Measurements from ENCODE around the gene PNPLA3. TPM values are rescaled to one million over a fixed set of nuclear protein-coding genes. Genes with fewer than 3 reads are reported as not detected.

PNPLA3 gene
- 0.49 and 1.7 TPM in 2 replicates for total RNA-seq

DNA sequence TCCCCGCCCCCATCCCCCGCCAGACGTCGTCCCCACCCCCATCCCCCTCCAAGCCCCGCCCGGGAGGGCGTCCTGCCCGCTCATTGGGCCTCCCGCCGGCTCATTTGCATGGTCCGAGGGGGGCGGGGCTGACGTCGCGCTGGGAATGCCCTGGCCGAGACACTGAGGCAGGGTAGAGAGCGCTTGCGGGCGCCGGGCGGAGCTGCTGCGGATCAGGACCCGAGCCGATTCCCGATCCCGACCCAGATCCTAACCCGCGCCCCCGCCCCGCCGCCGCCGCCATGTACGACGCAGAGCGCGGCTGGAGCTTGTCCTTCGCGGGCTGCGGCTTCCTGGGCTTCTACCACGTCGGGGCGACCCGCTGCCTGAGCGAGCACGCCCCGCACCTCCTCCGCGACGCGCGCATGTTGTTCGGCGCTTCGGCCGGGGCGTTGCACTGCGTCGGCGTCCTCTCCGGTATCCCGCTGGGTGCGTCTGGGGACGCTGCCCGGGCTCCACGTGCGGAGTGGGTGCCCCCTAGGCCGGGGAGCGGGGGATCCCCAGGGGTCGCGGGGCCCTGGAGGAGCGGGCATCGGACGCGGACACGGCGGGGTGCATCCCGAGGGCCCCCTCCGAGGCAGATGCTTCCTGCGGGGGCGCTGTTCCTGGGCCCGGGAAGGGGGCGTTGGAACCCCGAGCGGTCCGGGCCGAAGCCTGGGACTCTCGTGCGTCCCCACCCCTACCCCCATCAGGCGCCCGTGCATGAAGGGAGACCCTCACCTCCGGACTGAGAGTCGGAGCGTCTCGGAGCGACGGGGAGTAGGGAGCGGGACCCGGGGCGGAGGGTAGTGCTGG lies at the start of gene PNPLA3:
TSS of gene PNPLA3 (plus strand) at position 175 of the 834 bp plus-strand sequence. CDS start at position 282, 107 bp downstream.

GRCh38 chr22:43891360-43892182 lies 32.0 kb upstream of the PNPLA3 start, which contains the start of gene PNPLA5:
Gene PNPLA5 (minus strand): TSS chr22:43892013. CDS start chr22:43891880, 133 bp downstream.

GRCh38 chr22:43955040-43955882 lies 31.7 kb downstream of the PNPLA3 start, which contains the start of gene SAMM50:
Gene SAMM50 (plus strand): TSS chr22:43955442. CDS start chr22:43955578, 136 bp downstream.

Other genes starting within 250 kb of the PNPLA3 start
- under 0.01 and 0.50 TPM in 2 replicates for gene EFCAB6, start 111.5 kb upstream of the PNPLA3 start, total RNA-seq
- gene SULT4A1, start 61.3 kb upstream of the PNPLA3 start, total RNA-seq = not detected in 2 replicates
- not detected in 2 replicates for gene PNPLA5, start 31.8 kb upstream of the PNPLA3 start, total RNA-seq
- gene SAMM50, start 31.6 kb downstream of the PNPLA3 start, total RNA-seq = 28.5 and 52.7 TPM in 2 replicates
- gene PARVB, start 100.5 kb downstream of the PNPLA3 start, total RNA-seq = 27.4 and 152 TPM in 2 replicates